Measurements from ENCODE around the gene OGFOD3. TPM values are rescaled to one million over a fixed set of nuclear protein-coding genes. Genes with fewer than 3 reads are reported as not detected.

The OGFOD3 gene
- total and polyA plus RNA-seq, 2 experiments from 2014 or later: 38.1 to 44.7 TPM

DNA sequence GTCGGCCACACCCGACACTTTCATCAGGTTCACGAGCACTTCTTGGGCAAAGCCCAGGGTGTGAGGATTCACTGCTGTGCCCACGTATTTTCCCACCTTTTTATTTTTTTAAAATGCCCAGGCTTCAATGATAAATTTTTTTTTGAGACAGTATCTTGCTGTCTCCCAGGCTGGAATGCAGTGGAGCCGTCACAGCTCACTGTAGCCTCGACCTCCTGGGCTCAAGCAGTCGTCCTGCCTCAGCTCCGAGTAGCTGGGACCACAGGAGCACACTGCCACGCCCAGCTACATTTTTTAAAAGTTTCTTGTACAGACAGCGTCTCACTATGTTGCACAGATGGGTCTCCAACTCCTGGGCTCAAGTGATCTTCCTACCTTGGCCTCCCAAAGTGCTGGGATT, 29.0 kb downstream of the OGFOD3 start:
- Histone ChIP-seq H3K79me2 (ENCODE audit: insufficient read depth) (no peaks in the 10 kb centered on the region), H3K4me3 (no peak overlapping the region), H3K4me1 (ENCODE audit: insufficient read depth) (no peaks in the 10 kb centered on the region), H3K36me3 (ENCODE audit: low read depth) (no peaks in the 10 kb centered on the region), H3K27ac (no peak overlapping the region), H3K9ac (no peak overlapping the region), H3K9me3 (ENCODE audit: low read depth) (no peaks in the 10 kb centered on the region), H3K9me2 (ENCODE audit: insufficient read depth) (no peaks in the 10 kb centered on the region), H4K20me1 (ENCODE audit: insufficient read depth) (no peaks in the 10 kb centered on the region), H3K27me3 (replicated peaks; ENCODE audit: insufficient read depth) (peaks cover 12% of the 10 kb centered on the region), H3K4me2 (ENCODE audit: unreplicated experiment) (no peak overlapping the region), H2AFZ (no peak overlapping the region), H3F3A (ENCODE audit: insufficient read depth) (no peaks in the 10 kb centered on the region)
- in situ Hi-C loops (cut with MboI): no loop called here
- no peak for DNase-seq
- 76 to 78% methylated on average over 10 of the region's 10 CpGs for WGBS, 2 experiments (ENCODE audit: low coverage in 1 of 2, low lambda C conversion rate in 2 of 2, missing lambda C conversion rate in 2 of 2)
- TF ChIP-seq EZH2phosphoT487 (IDR thresholded peaks at IDR 0.05; ENCODE audit: insufficient read depth, low read depth): no peak
- no peak for TF ChIP-seq EZH2 (IDR thresholded peaks at IDR 0.05; ENCODE audit: insufficient read depth, poor library complexity, severe bottlenecking)

DNA sequence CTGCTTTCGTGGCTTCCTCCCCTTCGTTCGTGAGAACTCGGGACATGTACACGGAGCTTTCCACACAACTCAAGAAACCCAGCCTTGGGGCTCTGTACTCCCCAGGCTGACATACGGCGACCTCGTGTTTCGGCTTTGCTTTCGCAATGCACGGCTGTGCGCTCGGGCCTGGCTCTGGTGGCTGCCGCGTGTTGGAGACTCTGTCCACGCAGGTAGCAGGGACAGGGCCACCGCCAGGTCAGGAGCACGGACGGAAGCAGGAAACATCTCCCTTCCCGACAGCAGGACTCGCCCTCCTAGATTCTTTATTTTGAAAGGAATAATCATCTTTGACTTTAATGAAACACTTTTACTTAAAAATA, 29.5 kb downstream of the OGFOD3 start:
- Histone ChIP-seq H3K4me2 (ENCODE audit: unreplicated experiment) (no peak overlapping the region), H3K27me3 (replicated peaks; ENCODE audit: insufficient read depth) (peaks cover 12% of the 10 kb centered on the region), H3K9ac (no peak overlapping the region), H3F3A (ENCODE audit: insufficient read depth) (no peaks in the 10 kb centered on the region), H3K9me3 (ENCODE audit: low read depth) (no peaks in the 10 kb centered on the region), H3K27ac (no peak overlapping the region), H3K4me3 (no peak overlapping the region), H3K36me3 (ENCODE audit: low read depth) (no peaks in the 10 kb centered on the region), H2AFZ (no peak overlapping the region), H3K4me1 (ENCODE audit: insufficient read depth) (no peaks in the 10 kb centered on the region), H3K9me2 (ENCODE audit: insufficient read depth) (no peaks in the 10 kb centered on the region), H3K79me2 (ENCODE audit: insufficient read depth) (no peaks in the 10 kb centered on the region), H4K20me1 (ENCODE audit: insufficient read depth) (no peaks in the 10 kb centered on the region)
- no peak for DNase-seq
- TF ChIP-seq EZH2 (IDR thresholded peaks at IDR 0.05; ENCODE audit: insufficient read depth, poor library complexity, severe bottlenecking) (no peak), EZH2phosphoT487 (IDR thresholded peaks at IDR 0.05; ENCODE audit: insufficient read depth, low read depth) (no peak)
- WGBS, 2 experiments (ENCODE audit: low coverage in 1 of 2, low lambda C conversion rate in 2 of 2, missing lambda C conversion rate in 2 of 2): 86 to 92% methylated on average over 18 to 21 of the region's 21 CpGs
- in situ Hi-C loops (cut with MboI): no loop called here

DNA sequence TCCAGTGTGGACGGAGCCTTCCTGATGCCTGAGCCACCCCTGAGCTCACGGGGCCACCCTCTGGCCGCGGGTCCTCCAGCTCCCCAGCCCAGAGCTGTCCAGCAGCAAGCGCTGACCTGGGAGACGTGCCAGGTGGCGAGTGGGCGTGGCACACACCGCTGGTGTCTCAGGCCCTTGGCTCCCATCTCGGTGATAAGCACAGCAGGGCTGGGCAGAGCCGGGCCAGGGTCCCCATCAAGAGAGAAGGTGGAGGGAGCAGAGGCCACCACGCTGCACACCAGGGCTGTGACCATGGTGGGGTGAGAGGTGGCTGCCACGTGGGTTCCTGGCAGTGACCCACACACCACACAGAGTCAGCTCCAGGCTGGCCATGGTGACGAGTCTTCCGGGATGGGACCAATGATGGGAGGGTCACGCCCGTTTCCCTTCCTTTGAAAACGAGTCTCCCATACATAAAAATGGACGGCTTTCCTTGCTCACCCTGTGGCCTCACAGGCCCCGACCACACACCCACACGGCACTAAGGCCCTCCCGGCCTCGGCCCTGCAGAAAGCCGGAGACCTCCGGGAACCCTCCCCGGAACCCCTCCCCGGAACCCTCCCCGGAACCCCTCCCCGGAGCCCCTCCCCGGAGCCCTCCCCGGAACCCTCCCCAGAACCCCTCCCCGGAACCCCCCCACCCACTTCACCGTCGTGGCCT, 30.0 kb downstream of the OGFOD3 start:
- WGBS, 2 experiments (ENCODE audit: low coverage in 1 of 2, low lambda C conversion rate in 2 of 2, missing lambda C conversion rate in 2 of 2): 74 to 82% methylated on average over 22 to 34 of the region's 34 CpGs
- H3K36me3 ChIP-seq (ENCODE audit: low read depth): no peaks in the 10 kb centered on the region
- H3K27ac ChIP-seq: no peak overlapping the region
- H3K9me3 ChIP-seq (ENCODE audit: low read depth): no peaks in the 10 kb centered on the region
- in situ Hi-C loops (cut with MboI): no loop called here
- H3K27me3 ChIP-seq (replicated peaks; ENCODE audit: insufficient read depth): peaks cover 12% of the 10 kb centered on the region
- no peak overlapping the region for H3K4me2 ChIP-seq (ENCODE audit: unreplicated experiment)
- no peak overlapping the region for H2AFZ ChIP-seq
- H3K4me3 ChIP-seq: no peak overlapping the region
- H3K79me2 ChIP-seq (ENCODE audit: insufficient read depth): no peaks in the 10 kb centered on the region
- H4K20me1 ChIP-seq (ENCODE audit: insufficient read depth): no peaks in the 10 kb centered on the region
- no peaks in the 10 kb centered on the region for H3F3A ChIP-seq (ENCODE audit: insufficient read depth)
- no peaks in the 10 kb centered on the region for H3K4me1 ChIP-seq (ENCODE audit: insufficient read depth)
- no peak overlapping the region for H3K9ac ChIP-seq
- H3K9me2 ChIP-seq (ENCODE audit: insufficient read depth): no peaks in the 10 kb centered on the region
- TF ChIP-seq EZH2phosphoT487 (IDR thresholded peaks at IDR 0.05; ENCODE audit: insufficient read depth, low read depth): no peak
- TF ChIP-seq EZH2 (IDR thresholded peaks at IDR 0.05; ENCODE audit: insufficient read depth, poor library complexity, severe bottlenecking): no peak
- DNase-seq: peak; percentile 23

DNA sequence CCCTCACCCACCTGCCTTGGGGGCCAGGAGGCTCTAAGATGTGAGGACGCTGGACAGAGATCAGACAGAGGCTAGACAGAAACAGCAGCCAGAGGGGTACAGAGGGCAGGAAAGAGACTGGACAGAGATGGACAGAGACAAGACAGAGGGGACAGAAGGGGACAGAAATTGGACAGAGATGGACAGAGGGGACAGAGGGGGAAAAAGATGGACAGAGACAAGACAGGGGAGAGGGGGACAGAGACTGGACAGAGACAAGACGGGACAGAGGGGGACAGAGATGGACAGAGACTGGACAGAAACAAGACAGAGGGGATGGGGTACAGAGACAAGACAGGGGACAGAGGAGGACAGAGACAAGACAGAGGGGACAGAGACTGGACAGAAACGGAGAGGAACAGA, 30.7 kb downstream of the OGFOD3 start:
- in situ Hi-C loops (cut with MboI): no loop called here
- TF ChIP-seq EZH2phosphoT487 (IDR thresholded peaks at IDR 0.05; ENCODE audit: insufficient read depth, low read depth) (no peak), EZH2 (IDR thresholded peaks at IDR 0.05; ENCODE audit: insufficient read depth, poor library complexity, severe bottlenecking) (no peak)
- Histone ChIP-seq H3K9ac (no peak overlapping the region), H2AFZ (no peak overlapping the region), H3K36me3 (ENCODE audit: low read depth) (no peaks in the 10 kb centered on the region), H3K4me2 (ENCODE audit: unreplicated experiment) (no peak overlapping the region), H3K9me2 (ENCODE audit: insufficient read depth) (no peaks in the 10 kb centered on the region), H3K27me3 (replicated peaks; ENCODE audit: insufficient read depth) (peaks cover 12% of the 10 kb centered on the region), H3K27ac (no peak overlapping the region), H3K4me3 (no peak overlapping the region), H3K4me1 (ENCODE audit: insufficient read depth) (no peaks in the 10 kb centered on the region), H3K79me2 (ENCODE audit: insufficient read depth) (no peaks in the 10 kb centered on the region), H3F3A (ENCODE audit: insufficient read depth) (no peaks in the 10 kb centered on the region), H3K9me3 (ENCODE audit: low read depth) (no peaks in the 10 kb centered on the region), H4K20me1 (ENCODE audit: insufficient read depth) (no peaks in the 10 kb centered on the region)
- DNase-seq: no peak
- WGBS, 2 experiments (ENCODE audit: low coverage in 1 of 2, low lambda C conversion rate in 2 of 2, missing lambda C conversion rate in 2 of 2): 86 to 89% methylated on average over 3 of the region's 3 CpGs

Measured in GM23248 (cell line).